ENCODE data around the gene XAGE5.
"Not testable (repeated sequence)": the region's sequence is repeated elsewhere in the genome, so short reads cannot be mapped to it uniquely, and the experiment has no call there.

Gene XAGE5

GRCh38 chrX:52811065-52811625 is at the start of gene XAGE5:
TSS of gene XAGE5 (plus strand) at chrX:52811287. CDS start at chrX:52812567, 1,280 bp downstream.
- DNase-seq = no peak

- DNase-seq = not testable (repeated sequence)
Measured at GRCh38 chrX:52765983-52766382, 45.1 kb upstream of the XAGE5 start.

- not testable (repeated sequence) for DNase-seq
Measured at GRCh38 chrX:52773504-52773903, 37.6 kb upstream of the XAGE5 start.

GRCh38 chrX:52797327-52797726 is 13.8 kb upstream of the XAGE5 start, which contains the start of gene SPANXN5:
TSS of gene SPANXN5 (minus strand) at chrX:52797427. CDS start at chrX:52797348, 79 bp downstream.
- DNase-seq = not testable (repeated sequence)

- not testable (repeated sequence) for DNase-seq
Measured at GRCh38 chrX:52804876-52805275, 6.2 kb upstream of the XAGE5 start.

- no peak for DNase-seq
Measured at GRCh38 chrX:52819788-52820187, 8.7 kb downstream of the XAGE5 start.

- DNase-seq = no peak
Measured at GRCh38 chrX:52821079-52821760, 10.1 kb downstream of the XAGE5 start.

GRCh38 chrX:52824608-52825007 is 13.5 kb downstream of the XAGE5 start:
- DNase-seq = no peak

- no peak for DNase-seq
Measured at GRCh38 chrX:52830551-52830950, 19.5 kb downstream of the XAGE5 start.

- no peak for DNase-seq
Measured at GRCh38 chrX:52839137-52839536, 28.1 kb downstream of the XAGE5 start.

- DNase-seq = not testable (repeated sequence)
Measured at GRCh38 chrX:52843619-52844018, 32.5 kb downstream of the XAGE5 start.

- DNase-seq = no peak
Measured at GRCh38 chrX:52852110-52852860, 41.2 kb downstream of the XAGE5 start.

GRCh38 chrX:52856991-52857525 is 46.0 kb downstream of the XAGE5 start:
- not testable (repeated sequence) for DNase-seq

- DNase-seq = no peak
Measured at GRCh38 chrX:52865343-52865998, 54.4 kb downstream of the XAGE5 start.
